T1000 (cell line): ENCODE measurements around the gene CALCOCO1.
"Not testable (repeated sequence)": the region's sequence is repeated elsewhere in the genome, so short reads cannot be mapped to it uniquely, and the experiment has no call there.

Source experiments
- DNase-seq: peaks from one replicate; lab custom pipeline; 2025; ENCODE audit warnings: mixed read lengths; lab: John Stamatoyannopoulos, UW

The CALCOCO1 gene, protein sequence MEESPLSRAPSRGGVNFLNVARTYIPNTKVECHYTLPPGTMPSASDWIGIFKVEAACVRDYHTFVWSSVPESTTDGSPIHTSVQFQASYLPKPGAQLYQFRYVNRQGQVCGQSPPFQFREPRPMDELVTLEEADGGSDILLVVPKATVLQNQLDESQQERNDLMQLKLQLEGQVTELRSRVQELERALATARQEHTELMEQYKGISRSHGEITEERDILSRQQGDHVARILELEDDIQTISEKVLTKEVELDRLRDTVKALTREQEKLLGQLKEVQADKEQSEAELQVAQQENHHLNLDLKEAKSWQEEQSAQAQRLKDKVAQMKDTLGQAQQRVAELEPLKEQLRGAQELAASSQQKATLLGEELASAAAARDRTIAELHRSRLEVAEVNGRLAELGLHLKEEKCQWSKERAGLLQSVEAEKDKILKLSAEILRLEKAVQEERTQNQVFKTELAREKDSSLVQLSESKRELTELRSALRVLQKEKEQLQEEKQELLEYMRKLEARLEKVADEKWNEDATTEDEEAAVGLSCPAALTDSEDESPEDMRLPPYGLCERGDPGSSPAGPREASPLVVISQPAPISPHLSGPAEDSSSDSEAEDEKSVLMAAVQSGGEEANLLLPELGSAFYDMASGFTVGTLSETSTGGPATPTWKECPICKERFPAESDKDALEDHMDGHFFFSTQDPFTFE

DNA sequence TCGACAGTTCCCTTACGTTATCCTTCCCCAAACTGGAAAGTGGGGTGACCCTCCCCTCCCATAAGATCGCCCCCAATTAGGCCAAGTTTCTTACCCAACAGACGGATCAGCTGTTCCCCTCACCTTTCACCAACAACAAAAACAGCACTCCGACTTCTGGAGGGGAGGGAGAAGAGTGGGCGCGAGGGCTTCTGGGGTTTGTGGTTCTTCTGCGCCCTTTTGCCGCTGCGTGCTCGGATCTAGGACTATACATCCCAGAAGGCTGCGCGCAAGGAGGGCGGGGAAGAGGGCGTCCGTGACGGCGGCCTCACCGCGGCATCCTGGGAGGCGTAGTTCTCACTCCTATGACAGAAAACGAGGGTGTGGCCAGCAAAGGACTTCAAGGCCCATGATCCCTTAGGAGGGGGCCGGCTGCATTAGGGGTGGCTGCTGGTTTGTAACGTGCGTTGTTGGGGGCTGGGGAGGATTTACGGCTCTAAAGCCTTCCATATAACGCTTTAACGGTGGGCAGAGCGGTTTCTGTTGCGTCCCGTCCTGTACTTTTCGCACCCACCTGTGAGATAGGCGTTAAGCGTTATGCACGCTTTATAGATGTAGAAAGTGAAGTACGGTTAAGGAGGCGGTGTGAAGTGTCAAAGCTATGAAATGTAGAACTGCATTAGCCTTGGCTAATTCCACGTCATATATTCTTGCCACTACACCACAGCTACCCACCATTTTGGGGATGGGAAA lies at the start of gene CALCOCO1:
CALCOCO1 (minus strand) TSS at position 143 of the 732 bp plus-strand sequence. CDS start 2,210 bp downstream, outside the sequence.
- peak; percentile 94 for DNase-seq

DNA sequence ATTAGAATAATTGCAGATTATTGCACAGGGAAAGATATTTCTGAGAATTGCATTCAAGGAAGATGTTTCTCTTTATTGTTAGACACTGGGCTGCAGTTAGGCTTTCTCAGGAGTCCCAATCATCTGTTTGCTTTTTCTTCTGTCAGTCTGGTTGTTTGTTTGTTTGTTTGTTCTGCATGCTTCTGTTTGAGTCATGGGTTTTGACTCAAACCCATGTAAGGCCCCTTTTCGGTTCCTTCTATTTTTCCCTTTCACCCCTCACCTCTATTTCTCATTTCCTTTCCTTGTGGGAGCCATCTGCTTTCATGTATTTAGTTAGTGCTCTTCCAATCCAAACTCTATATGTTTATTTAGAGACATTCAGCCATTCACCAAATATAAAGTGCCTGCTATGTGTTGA lies 49.6 kb upstream of the CALCOCO1 start:
- DNase-seq, result no peak

DNA sequence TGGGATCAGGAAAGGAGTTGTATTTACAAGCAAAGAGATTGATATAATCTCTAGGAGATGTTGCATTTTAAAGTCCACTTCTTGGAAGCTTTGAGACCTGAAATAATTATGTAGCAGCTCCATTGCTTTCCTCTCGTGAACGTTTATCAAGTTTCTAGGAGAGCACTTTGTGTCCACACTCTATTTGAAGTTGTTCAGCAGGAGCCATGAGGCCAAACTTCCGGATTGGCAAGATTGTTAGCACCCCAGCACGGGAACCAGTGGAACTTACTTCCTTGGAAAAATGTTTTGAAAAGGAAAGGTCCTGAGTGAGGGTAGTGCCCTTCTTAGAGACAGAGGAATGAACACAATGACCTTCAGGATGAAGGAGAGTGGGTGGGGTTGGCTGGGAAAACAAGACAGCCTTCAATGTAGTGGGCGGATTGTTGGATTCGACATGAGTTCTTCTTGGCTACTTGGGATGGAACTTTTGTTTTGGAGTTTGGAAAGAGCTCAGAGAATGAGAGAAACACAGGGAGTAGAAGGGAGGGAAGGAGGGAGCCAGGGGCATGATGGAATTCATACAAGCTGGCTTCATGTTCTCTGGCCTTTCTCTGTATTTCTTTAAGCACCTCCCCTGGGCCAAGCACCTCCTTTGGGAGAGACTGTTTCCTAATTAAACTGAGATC lies 48.4 kb upstream of the CALCOCO1 start:
- DNase-seq, result no peak

DNA sequence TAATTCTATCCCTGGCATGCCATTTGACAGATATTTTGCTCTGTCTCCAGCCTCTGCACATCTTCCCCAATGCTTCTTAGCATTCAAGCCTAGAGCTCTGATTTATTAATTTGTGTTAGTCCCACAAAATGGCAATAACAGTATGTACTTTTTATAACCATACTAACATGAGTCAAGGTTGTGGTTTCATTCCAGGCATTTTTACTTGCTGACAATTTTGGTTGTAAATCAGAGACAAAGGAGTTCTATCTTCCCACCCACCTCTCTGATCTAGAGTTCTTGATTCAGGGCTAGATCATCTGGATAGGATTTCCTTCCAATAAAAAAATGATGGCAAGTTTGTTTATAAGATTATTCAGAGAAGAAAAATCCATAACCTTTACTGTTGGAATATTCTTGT lies 43.0 kb upstream of the CALCOCO1 start:
- DNase-seq, result no peak

DNA sequence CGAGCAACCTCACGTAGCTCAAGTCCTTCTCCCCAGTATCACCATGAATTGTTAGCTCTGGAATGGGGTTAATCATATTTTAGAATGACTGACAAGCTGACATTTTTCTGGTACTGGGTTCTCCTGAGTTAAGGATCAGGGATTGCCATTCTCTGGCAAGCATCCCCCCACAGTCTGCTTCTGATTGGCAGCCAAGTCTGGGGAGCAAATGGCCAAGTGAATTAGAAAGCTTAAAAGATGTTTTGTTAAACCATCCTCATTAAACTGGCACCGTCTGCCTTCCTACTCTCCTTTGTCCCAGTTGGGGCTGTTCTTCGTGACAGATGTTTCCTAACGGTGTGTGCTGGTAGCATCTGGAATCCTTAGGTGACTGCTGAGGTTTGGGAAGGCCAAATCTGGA lies 41.7 kb upstream of the CALCOCO1 start:
- DNase-seq, result no peak

DNA sequence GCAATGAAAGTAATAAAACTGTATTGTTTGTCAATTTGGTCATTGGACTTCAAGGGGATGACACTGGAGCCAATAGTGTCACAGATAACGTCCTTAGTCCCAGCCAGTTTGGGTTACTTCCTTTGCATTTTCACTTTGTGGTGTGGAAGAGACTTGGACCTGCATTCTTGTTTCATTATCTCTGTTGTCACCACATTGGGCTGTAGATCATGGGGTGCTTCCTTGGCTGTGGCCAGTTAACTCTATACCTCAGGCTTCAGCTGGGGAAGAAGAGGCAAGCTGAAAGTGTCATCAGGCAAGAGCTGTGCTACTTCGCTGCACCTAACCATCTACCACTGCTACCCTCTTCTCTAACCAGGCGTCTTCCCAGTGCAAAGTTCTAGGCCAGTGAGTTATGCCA lies 39.6 kb upstream of the CALCOCO1 start:
- no peak for DNase-seq

DNA sequence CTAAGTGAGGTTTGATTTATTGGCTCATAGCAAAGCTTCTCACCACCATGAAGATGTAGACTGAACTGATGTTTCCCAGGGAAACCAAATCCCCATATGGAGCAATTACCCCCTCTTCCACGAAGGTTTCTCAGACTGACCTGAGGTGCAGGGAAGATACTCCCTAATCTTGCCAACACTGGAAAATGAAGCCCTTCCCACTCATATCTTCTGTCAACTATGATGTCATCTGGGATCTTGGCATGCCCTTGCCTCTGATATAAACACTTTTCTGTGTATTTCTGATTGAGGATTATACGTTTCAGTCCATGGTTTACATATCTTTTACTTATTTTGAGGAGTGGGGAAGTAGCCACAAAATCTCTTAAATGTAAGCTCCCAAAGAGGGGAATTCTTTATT lies 38.6 kb upstream of the CALCOCO1 start:
- no peak for DNase-seq

DNA sequence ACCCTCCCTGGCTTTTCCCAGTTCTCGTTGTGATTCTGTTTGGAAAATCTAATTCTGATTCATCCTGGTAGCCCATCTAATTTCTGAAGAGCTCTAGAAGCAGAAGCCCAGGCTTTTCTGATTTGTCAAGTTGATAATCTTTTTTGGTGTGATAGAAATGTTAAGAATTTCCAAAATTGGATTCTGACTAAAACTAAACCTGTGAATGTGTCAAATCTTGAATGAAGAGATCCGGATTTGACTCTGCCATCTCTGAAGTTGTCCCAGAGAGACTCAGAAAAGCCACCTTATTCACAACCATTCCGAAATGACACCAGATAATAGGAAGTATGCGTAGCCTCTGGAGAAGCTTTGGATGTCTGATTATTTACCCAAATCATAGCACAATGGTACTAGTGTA lies 37.4 kb upstream of the CALCOCO1 start:
- DNase-seq, result no peak

DNA sequence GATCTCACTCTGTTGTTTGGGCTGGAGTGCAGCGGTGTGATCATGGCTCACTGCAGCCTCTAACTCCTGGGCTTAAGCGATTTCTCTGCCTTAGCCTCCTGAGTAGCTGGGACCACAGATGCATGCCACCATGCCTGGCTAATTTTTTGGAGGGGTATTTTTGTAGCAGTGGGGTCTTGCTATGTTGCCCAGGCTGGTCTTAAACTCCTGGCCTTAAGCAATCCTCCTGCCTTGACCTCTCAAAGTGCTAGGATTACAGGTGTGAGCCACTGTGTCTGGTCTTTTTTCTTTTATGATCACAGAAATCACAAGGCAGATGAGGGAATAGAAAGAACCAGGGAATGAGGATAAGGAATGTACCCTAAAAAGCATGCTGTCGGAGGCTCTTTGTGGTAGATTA lies 35.5 kb upstream of the CALCOCO1 start:
- not testable (repeated sequence) for DNase-seq

DNA sequence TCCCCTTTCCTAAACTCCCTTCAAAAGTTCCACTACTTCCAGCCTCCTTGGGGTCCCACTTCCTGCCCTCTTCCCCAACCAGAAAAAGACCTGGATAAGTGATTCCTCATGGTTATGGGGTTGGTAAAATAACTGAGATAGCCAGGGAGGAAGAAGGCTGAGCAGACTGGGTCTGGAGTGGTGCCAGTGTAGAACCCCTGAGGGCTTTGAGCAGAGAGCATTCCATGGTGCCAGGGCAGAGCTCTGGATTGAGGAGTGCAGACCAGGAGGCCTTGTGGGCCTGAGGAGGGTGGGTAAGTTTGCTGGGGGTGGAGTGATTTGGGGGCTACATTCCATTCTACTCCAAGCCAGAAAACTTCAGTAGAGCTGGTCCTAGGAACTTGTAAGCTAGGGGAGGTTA lies 34.1 kb upstream of the CALCOCO1 start:
- peak; percentile 22 for DNase-seq

DNA sequence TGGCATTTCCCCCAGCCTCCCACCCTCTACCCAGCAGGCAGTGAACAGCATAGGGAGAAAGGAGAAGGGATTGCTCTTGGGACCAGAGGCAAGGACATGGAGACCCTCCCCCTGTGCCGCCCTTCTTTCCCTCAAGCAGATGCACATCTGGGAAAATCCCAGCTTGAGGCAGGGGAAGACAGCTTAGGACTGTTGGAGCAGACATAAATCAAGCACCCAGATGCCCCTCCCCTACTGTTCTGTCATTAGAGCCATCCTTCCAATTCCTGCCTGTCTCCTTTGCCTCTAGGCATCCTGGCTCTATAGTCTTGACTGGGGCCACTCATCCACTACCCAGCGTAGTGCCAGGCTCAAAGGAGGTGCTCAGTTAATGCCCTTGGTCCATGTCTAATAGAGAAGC lies 32.0 kb upstream of the CALCOCO1 start:
- no peak for DNase-seq

DNA sequence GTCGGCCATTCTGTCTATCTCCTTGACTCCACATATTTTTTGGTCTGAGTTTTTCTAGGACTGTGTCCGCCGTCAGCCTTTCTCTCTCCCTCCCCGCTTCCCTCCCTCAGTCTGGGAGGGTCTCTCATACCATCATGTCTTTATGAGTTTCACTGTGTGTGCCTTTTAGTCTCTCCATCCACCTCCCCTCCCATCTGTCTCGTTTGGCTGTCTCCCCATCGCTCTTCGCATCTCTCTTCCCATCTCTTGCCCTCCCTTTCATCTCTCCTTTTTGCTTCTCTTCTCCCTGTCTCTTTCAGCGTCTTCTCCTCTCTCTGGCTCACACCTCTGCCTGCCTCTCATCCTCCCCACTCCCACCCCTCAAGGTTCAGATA lies 31.5 kb upstream of the CALCOCO1 start:
- no peak for DNase-seq

DNA sequence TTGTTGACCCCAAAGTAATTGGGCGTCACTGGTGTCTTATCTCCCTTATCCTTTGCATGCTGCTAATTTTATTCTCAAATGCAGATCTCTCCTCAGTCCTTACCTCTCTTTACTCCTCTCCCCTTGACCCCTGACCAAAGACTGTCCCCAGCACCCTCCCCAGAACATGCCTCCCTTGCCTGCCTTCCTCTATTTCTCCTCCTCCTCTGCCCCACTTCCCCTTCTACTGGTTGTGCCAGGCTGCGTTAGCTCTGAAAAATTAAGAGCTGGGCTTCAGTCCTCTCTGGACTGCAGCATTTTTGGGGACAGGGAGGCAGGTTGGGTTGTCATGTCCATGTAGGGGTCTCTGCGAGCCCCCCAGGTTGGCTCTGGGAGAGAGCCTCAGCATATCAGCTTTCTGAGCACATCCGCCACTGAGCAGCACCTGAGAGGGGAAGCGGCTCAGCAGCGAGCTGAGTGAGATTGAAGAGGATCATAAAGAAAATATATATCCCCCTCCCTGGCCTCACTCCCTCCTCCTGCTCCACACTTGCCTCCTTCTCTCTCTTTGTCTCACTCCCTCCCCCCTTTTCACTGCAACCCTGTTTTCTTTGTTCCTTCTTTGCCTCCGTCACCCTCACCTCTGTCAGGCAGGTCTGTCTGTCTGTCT lies 31.0 kb upstream of the CALCOCO1 start:
- no peak for DNase-seq

DNA sequence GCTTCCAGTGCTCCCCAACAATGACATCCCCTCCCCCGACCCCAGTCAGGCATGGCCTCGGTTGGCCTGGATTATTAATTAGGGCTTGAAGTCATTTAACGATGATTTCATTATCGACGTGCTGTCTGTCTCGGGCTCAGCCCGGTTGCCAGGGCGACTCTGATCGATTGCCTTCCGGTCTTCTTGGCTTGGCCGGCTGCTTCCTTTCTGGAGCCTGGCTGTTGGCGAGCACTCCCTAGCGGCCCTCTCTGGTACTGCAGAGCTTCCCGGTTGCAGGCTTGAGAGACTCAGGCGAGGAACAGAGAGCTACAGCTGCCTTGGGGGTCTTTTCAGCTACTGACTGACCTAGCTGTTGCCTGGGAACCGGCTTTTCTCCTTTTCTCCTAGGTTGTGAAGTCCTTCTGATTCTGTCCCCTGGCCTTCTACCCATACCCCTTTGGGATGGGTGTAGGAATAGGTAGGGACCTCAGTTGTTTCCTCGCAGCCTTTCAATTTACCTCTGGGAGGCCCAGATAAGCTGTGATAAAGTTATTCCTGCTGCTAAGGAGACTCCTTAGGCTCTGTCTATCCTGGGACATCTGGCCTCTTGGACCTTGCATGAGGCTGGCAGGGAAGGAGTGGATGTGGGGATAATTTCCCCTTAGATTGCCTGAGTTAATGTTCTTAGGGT lies 30.0 kb upstream of the CALCOCO1 start:
- no peak for DNase-seq

DNA sequence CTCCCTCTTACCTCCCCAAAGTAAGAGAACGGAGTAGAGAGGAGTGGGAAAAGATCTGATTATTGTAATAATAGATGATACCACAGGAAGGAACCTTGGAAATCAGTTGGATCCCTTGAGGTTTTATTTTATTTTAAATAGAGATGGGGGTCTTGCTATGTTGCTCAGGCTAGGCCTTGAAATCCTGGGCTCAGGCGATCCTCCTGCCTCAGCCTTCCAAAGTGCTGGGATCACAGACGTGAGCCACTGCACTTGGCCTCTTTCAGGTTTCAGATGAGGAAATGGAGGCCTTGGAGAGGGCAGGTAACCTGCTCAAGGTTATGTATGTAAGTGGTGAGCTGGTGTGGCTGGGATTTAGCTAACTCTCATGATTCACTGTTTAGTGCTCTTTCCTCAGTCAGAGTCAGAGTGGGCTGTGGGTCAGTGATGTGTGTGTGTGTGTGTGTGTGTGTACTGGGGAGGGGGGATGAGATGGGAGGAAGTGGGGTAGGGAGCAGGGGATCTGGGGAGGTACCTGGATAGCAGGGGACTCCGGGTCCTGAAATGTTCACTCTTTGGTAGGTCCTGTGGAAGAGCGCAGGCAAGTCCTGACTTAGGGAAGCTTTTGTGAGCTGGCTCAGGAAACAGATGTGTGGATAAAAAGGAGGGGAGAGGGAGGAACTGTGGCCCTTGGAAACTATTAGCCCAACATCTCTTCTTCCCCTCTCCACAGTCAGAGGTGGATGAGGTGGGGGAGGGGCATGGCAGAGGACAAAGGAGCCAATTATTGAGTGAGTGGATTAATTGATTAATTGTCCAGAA lies 29.2 kb upstream of the CALCOCO1 start:
- DNase-seq, result no peak

DNA sequence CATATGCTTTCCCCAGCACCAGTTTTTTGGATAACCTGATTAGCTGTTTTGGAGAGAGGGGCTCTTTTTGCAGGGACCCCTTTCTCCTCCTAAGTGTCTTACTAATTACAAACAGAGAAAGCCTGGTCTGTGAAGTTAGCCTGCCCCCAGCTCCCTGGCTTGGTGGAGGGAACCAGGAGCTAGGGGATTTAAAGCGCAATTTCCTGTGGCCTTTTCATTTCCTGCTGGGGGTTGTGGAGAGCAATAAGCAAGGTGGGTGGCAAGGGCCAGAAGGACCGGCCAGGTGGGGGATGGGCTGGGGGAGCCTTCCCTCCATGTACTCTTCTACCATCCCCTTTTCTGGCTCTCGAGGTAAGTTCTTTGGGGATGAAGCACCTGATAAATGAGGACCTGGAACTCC lies 28.6 kb upstream of the CALCOCO1 start:
- DNase-seq, result no peak

DNA sequence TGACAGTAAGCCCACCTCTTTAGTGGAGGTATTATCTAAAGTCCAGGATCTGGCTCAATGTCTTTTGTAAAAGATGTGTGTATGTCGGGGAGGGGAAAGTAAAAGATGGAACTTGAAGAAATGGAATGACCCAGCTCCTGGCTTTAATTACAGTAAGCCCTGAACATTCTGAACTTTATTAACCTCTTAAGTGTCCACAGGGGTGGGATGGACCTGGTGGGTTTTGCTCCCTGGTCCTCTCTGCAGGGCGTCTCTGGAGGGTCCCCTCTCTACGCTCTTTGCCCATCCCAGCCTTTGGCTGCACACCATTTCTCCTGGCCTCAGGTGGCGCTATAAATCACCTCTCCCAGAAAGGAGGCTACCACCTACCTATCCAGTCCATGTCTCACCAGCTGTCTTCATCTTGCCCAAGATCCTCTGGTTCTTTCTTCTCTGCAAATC lies 28.2 kb upstream of the CALCOCO1 start:
- no peak for DNase-seq

DNA sequence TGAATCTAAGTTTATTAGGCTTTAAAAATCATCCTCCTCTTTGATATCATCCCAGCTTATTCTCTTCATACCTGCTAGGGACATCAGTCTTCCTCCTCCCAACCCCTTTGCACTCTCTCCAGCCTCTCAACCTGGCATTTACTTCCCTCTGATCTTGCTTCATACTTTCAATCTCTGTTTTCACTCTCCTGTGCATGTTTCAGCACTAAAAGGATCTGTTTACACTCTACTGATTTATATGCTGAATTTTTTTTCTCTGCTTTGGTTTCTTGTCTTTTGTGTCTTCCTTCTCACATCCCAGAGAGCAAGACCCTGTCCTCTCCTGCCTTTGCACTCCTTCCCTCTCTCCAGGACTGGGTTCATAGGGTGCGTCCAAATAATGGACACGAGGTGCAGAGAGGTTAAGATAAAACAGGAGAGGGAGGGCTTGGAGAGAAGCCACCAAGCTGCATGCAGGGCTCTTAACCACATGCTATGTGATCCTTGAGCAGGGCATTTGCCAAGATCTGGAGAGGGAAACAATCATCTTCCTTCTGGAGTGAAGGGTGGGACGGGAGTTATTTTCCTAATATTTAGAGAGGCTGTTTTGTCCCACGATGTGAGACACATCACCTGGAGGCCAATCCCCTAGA lies 27.5 kb upstream of the CALCOCO1 start:
- no peak for DNase-seq

DNA sequence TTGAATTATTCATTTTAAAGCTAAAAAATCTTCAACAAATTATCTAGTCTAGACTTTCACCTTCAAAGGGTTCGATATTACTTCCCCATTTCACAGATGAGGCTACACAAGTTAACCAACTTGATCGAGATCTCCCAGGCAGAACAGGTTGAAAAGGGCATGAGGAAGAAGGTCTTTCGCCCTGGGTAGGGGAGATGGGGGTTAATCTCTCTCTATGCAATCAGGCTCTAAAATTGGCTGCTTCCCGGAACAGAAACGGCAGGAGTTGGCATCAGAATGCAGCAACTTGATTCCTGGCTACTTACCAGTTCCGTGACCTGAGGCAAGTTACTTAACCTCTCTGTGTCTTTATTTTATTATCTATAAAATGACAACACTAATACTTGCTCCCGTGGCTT lies 26.9 kb upstream of the CALCOCO1 start:
- no peak for DNase-seq

DNA sequence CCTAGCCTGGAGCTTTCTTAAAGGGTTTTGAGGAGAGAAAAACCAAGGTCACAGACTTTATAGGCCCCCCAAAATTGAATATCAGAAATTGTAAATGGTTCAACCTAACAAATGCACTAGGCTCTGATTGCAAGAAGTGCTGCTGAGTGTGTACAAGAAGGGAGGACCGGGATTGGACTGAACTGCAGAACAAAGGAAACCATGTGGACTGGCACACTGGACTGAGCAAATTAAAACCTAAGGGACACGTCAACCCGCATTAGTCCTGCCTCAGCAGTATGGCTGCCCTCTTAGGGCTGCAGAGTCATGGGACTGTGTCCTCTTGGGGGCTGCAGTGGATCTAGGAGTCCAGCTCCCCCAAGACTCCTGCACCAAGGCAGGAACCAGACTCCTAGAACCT lies 25.4 kb upstream of the CALCOCO1 start:
- no peak for DNase-seq
